Activated naive CD4-positive, alpha-beta T cell treated with anti-CD3 and anti-CD28 coated beads, Interleukin-2, amount 50 U/mL, for 24 hours (primary cell): ENCODE data around the gene CDH24.
"Not testable (repeated sequence)": the region's sequence is repeated elsewhere in the genome, so short reads cannot be mapped to it uniquely, and the experiment has no call there.

Experiments
- H3K27ac Mint-ChIP-seq: one replicate; pipeline ENCODE4 v1.8.0; 2021; ENCODE audit warnings: mild to moderate bottlenecking, mixed read lengths
- H3K27me3 Mint-ChIP-seq: one replicate; pipeline ENCODE4 v1.8.0; 2021; ENCODE audit warnings: mixed read lengths
- H3K36me3 Mint-ChIP-seq: one replicate; pipeline ENCODE4 v1.8.0; 2021; ENCODE audit warnings: mixed read lengths
- H3K4me1 Mint-ChIP-seq: one replicate; pipeline ENCODE4 v1.8.0; 2021; ENCODE audit warnings: mixed read lengths
- H3K4me3 Mint-ChIP-seq: one replicate; pipeline ENCODE4 v1.8.0; 2021; ENCODE audit warnings: mild to moderate bottlenecking, mixed read lengths
- H3K9me3 Mint-ChIP-seq: one replicate; pipeline ENCODE4 v1.8.0; 2021; ENCODE audit warnings: mixed read lengths

The CDH24 gene

GRCh38 chr14:23005451-23006187, 51.7 kb downstream of the CDH24 start:
- H3K27ac Mint-ChIP-seq = peak overlapping the region; percentile 99
- H3K36me3 Mint-ChIP-seq = no peaks in the 10 kb centered on the region
- H3K27me3 Mint-ChIP-seq = no peaks in the 10 kb centered on the region
- H3K4me3 Mint-ChIP-seq = peak overlapping the region; percentile 98
- H3K4me1 Mint-ChIP-seq = peaks cover 51% of the 10 kb centered on the region
- H3K9me3 Mint-ChIP-seq = no peaks in the 10 kb centered on the region

- H3K4me3 Mint-ChIP-seq, H3K27ac Mint-ChIP-seq, H3K36me3 Mint-ChIP-seq, H3K27me3 Mint-ChIP-seq, H3K9me3 Mint-ChIP-seq: not testable (repeated sequence)
- H3K4me1 Mint-ChIP-seq = peaks cover 39% of the 10 kb centered on the region
Measured at GRCh38 chr14:23004274-23004673, 53.0 kb downstream of the CDH24 start.

- Mint-ChIP-seq H3K27ac (no peak overlapping the region), H3K4me3 (no peak overlapping the region), H3K27me3 (no peaks in the 10 kb centered on the region), H3K9me3 (no peaks in the 10 kb centered on the region), H3K4me1 (peaks cover 25% of the 10 kb centered on the region), H3K36me3 (no peaks in the 10 kb centered on the region)
Measured at GRCh38 chr14:23002592-23002991, 54.7 kb downstream of the CDH24 start.

- H3K27me3 Mint-ChIP-seq = no peaks in the 10 kb centered on the region
- H3K4me1 Mint-ChIP-seq = peaks cover 8% of the 10 kb centered on the region
- no peak overlapping the region for H3K27ac Mint-ChIP-seq
- H3K36me3 Mint-ChIP-seq = no peaks in the 10 kb centered on the region
- H3K9me3 Mint-ChIP-seq = no peaks in the 10 kb centered on the region
- no peak overlapping the region for H3K4me3 Mint-ChIP-seq
Measured at GRCh38 chr14:23000860-23001259, 56.5 kb downstream of the CDH24 start.

GRCh38 chr14:22998329-22999012, 58.8 kb downstream of the CDH24 start:
- H3K27ac Mint-ChIP-seq = no peak overlapping the region
- no peaks in the 10 kb centered on the region for H3K36me3 Mint-ChIP-seq
- no peak overlapping the region for H3K4me3 Mint-ChIP-seq
- no peaks in the 10 kb centered on the region for H3K27me3 Mint-ChIP-seq
- no peaks in the 10 kb centered on the region for H3K4me1 Mint-ChIP-seq
- no peaks in the 10 kb centered on the region for H3K9me3 Mint-ChIP-seq

DNA sequence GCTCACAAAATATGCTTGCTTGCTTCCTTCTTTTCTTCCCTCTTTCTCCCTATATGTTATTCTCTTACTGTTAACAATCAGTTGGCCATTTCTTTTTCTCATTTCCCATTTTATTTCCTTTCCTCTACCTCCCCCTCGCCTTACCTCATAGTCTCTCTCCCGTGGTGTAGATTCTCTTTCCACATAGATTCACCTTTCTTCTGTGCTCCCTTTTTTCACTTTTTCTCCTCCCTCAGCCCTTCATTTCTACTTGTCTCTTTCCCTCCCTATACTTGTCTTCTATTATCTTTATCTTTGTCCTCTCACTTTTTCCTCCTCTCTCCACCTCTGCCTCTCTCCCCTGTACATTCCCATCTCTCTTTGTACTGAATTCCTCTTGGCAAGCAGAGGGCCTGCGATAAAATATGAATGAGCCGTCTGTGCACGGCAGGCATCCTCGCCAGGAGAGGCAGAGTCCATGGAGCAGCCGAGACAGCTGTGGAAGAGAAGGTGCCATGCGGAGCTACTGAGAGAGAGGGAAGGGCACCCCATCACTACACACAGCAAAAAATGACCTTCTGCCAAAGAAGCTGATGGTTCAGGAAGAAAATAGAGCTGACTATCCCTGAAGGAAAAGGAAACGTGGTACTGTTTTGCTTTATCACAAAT, 59.5 kb downstream of the CDH24 start:
- no peaks in the 10 kb centered on the region for H3K27me3 Mint-ChIP-seq
- peaks cover 2% of the 10 kb centered on the region for H3K36me3 Mint-ChIP-seq
- no peaks in the 10 kb centered on the region for H3K9me3 Mint-ChIP-seq
- H3K4me1 Mint-ChIP-seq = no peaks in the 10 kb centered on the region
- no peak overlapping the region for H3K4me3 Mint-ChIP-seq
- H3K27ac Mint-ChIP-seq = no peak overlapping the region
